Neural progenitor cell (in vitro differentiated cells): Measurements from ENCODE around the gene SYTL4.
"Not testable (repeated sequence)": the region's sequence is repeated elsewhere in the genome, so short reads cannot be mapped to it uniquely, and the experiment has no call there.

Experiments used
- EZH2 ChIP-seq: fragments of 200-600 bp; sonication (generic); IDR thresholded peaks from 2 replicates; pipeline ENCODE4 v1.6.1; 2017; ENCODE audit warnings: antibody characterized with exemption, mild to moderate bottlenecking, moderate library complexity
- EZH2phosphoT487 ChIP-seq: fragments of 200-600 bp; sonication (generic); IDR thresholded peaks from 2 replicates; pipeline ENCODE4 v1.6.1; 2017; ENCODE audit warnings: antibody characterized with exemption
- TF ChIP-seq, protein P1 (sequence below): fragments of 200-600 bp; sonication (generic); IDR thresholded peaks from 2 replicates; pipeline ENCODE4 v1.5.1; 2017; ENCODE audit warnings: antibody characterized with exemption, mild to moderate bottlenecking

DNA sequence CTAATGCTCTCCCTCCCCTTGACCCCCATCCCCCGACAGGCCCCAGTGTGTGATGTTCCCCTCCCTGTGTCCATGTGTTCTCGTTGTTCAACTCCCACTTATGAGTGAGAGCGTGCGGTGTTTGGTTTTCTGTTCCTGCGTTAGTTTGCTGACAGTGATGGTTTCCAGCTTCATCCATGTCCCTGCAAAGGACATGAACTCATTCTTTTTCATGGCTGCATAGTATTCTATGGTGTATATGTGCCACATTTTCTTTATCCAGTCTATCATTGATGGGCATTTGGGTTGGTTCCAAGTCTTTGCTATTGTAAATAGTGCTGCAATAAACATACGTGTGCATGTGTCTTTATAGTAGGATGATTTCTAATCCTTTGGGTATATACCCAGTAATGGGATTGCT, 37.5 kb upstream of the SYTL4 start:
- TF ChIP-seq, protein P1, sequence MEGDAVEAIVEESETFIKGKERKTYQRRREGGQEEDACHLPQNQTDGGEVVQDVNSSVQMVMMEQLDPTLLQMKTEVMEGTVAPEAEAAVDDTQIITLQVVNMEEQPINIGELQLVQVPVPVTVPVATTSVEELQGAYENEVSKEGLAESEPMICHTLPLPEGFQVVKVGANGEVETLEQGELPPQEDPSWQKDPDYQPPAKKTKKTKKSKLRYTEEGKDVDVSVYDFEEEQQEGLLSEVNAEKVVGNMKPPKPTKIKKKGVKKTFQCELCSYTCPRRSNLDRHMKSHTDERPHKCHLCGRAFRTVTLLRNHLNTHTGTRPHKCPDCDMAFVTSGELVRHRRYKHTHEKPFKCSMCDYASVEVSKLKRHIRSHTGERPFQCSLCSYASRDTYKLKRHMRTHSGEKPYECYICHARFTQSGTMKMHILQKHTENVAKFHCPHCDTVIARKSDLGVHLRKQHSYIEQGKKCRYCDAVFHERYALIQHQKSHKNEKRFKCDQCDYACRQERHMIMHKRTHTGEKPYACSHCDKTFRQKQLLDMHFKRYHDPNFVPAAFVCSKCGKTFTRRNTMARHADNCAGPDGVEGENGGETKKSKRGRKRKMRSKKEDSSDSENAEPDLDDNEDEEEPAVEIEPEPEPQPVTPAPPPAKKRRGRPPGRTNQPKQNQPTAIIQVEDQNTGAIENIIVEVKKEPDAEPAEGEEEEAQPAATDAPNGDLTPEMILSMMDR = not testable (repeated sequence)
- not testable (repeated sequence) for TF ChIP-seq EZH2, EZH2phosphoT487
